GM12801 (cell line): ENCODE results near the gene TUBB2A.

Source experiments
- CTCF ChIP-seq: IDR thresholded peaks from one replicate; pipeline ENCODE4 v1.5.1; 2011; ENCODE audit warnings: control low read depth; ENCODE audit not compliant: insufficient read length; ENCODE audit errors: extremely low read depth

The TUBB2A gene

GRCh38 chr6:3151691-3152090, 5.7 kb downstream of the TUBB2A start:
- no peak for TF ChIP-seq CTCF

DNA sequence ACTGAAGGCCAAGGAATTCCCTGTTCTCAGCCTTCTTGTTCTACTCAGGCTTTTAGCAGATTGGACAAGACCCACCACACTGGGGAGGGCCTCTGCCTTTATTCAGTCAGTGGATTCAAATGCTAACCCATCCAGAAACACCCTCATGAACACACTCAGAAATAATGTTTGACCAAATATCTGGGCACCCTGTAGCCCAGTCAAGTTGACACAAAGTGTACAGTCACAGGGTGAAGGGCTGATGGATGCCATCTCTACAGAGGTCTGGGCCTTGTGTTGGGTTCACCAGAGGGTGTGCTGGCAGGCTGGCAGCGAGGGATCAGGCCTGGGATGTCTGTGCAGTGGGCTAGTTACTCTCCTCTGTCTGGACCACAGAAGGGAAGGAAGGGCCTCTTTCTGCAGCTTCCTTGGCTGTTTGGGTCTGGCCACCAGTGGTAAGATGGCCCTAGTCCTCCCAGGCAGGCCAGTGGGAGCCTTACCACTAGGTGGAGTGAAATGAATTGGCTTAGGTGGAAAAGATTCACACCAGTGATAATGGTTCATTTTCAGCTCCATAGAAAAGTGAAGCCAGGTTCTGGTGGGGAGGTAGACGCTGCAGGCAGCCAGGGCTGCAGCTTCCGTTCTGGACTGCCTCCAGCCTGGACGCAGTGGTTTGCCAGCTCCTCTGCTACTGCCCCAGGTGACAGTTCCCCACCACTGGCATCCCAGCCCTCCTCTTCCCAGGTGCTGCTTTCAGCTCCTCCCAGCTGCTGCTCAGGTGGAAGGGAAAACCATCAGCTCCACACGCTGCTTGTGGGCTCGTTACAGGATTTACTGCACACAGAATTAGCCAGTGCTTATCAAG, 9.2 kb downstream of the TUBB2A start:
- no peak for TF ChIP-seq CTCF

DNA sequence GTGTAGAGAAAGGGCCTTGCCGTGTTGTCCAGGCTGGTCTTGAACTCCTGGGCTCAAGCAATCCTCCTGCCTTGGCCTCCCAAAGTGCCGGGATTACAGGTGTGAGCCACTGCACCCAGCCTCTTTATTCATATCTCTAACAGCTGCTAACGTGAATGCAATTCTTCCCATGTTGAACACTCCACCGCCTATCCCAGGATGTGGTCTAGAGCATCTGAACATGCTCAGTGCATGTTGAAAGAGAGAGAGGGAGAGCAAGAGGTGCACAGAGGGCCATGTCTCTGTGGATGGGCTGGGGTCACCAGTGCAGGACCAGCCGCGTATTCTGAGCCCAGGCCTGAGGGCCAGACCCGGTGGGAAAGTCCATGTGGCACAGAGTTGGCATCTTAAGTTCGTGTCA, 12.8 kb downstream of the TUBB2A start:
- TF ChIP-seq CTCF, result no peak

DNA sequence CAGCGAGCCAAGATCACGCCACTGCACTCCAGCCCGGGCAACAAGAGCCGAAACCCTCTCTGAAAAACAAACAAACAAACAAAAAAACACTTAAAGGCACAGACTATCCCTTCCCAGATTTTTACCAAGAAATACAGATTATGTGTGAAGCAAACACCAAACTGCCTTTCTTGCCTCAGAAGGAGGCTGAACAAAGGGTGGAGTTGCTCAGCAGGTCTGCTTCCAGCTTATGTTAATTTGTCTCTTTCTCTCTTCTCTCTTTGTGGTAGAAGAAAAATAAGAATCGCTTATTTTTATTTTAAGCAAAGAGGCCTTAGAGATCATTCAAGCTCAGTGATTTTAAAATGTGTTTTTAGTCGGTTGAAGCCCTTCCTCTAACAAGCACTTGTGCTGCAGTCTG, 14.2 kb downstream of the TUBB2A start:
- no peak for TF ChIP-seq CTCF

- no peak for TF ChIP-seq CTCF
Measured at GRCh38 chr6:3142536-3142935, 14.8 kb downstream of the TUBB2A start.

DNA sequence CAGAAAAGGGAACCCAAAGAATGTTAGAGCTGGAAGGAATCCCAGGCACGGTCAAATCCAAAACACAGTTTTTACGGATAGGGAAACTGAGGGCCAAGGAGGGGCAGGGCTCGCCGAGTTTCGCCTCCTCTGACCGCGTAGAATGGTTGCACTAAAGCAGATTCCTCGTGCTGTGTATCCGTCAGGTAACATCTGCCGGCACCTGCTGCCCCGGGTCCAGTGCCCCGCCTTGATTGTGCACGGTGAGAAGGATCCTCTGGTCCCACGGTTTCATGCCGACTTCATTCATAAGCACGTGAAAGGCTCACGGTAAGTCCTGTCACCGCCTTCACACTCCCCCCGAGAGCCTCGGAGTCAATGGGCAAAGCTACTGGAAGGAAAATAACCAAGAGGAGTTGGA, 17.1 kb downstream of the TUBB2A start:
- TF ChIP-seq CTCF, result no peak

GRCh38 chr6:3139090-3139903, 18.0 kb downstream of the TUBB2A start:
- no peak for TF ChIP-seq CTCF
